ENCODE data around the gene PIGV. TPM values are rescaled to one million over a fixed set of nuclear protein-coding genes. Genes with fewer than 3 reads are reported as not detected.
"Not testable (repeated sequence)": the region's sequence is repeated elsewhere in the genome, so short reads cannot be mapped to it uniquely, and the experiment has no call there.

PIGV gene
- total RNA-seq, 2 experiments from 2014 or later, result 10.3 to 18.0 TPM

DNA sequence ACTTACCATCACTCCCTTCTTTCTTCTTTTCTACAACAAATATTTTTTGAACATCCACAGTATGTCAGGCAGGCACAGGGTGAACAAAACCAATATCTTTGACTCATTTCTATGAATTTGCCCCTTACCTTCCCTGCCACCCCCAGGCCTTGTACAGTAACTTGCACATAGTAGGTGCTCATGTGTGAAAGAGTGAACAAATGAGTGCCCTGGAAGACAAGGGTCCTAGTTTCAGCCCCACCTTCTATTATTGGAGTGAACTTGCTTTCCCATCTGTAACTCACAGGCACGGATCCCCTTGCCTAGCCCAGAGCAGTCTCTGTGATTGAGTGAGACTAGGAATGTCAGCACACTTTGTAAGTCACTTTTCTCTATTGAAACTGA, 51.6 kb downstream of the PIGV start:
- Histone ChIP-seq H3K4me3 (ENCODE audit: low read depth, low read length, poor library complexity, severe bottlenecking) (no peak overlapping the region), H3K9me3 (ENCODE audit: low read length) (no peaks in the 10 kb centered on the region), H3K36me3 (ENCODE audit: insufficient read depth, low read length) (peaks cover 63% of the 10 kb centered on the region), H4K20me1 (ENCODE audit: insufficient read depth, low read length) (no peaks in the 10 kb centered on the region), H2AFZ (ENCODE audit: low read length) (no peak overlapping the region), H3K27ac (ENCODE audit: low read depth, low read length, poor library complexity, severe bottlenecking) (no peak overlapping the region), H3K79me2 (ENCODE audit: insufficient read depth, low read depth, low read length) (no peaks in the 10 kb centered on the region), H3K4me1 (ENCODE audit: insufficient read depth, low read length, poor library complexity, severe bottlenecking) (no peaks in the 10 kb centered on the region), H3K9me2 (ENCODE audit: insufficient read depth, low read length) (no peaks in the 10 kb centered on the region), H3K4me2 (ENCODE audit: low read length) (no peak overlapping the region)
- ChIA-PET POLR2A (interaction anchor here (0.6 kb wide), 1 partner anchor 39 kb away, joined by 3 read pairs; no protein-coding TSS in a partner anchor), CTCF (ENCODE audit: unreplicated experiment) (no interaction called here)
- intact Hi-C loops (cut with micrococcal nuclease; ENCODE audit: unreplicated experiment), result no loop called here
- DNase-seq (ENCODE audit: low spot score), result no peak
- BruUV-seq (replicated peaks), result no TSS peak
- TF ChIP-seq EZH2phosphoT487 (IDR thresholded peaks at IDR 0.05; ENCODE audit: borderline replicate concordance, low read depth, low read length), result no peak
- TF ChIP-seq, protein P1, sequence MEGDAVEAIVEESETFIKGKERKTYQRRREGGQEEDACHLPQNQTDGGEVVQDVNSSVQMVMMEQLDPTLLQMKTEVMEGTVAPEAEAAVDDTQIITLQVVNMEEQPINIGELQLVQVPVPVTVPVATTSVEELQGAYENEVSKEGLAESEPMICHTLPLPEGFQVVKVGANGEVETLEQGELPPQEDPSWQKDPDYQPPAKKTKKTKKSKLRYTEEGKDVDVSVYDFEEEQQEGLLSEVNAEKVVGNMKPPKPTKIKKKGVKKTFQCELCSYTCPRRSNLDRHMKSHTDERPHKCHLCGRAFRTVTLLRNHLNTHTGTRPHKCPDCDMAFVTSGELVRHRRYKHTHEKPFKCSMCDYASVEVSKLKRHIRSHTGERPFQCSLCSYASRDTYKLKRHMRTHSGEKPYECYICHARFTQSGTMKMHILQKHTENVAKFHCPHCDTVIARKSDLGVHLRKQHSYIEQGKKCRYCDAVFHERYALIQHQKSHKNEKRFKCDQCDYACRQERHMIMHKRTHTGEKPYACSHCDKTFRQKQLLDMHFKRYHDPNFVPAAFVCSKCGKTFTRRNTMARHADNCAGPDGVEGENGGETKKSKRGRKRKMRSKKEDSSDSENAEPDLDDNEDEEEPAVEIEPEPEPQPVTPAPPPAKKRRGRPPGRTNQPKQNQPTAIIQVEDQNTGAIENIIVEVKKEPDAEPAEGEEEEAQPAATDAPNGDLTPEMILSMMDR (conservative IDR thresholded peaks at IDR 0.05; ENCODE audit: low read length), result no peak

DNA sequence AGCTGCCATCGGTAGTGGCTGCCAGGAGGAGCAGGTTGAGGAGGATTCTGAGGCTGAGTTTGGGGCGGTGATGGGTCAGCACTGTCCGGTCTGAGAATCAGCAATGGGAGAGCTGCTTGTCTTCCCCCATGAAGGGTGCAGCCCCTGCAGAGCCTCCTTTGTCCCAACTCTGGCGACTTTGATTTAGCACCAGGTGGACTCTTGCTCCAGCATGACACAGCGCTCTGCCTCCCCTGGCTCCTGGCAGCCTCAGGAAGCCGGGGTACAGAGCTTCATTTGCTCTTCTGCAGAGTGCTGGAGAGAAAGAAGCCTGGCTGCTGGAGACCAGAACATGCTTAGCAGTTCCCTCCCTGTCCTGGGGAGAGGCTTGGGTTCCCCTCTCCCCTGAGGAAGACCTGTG, 52.0 kb downstream of the PIGV start:
- peaks cover 58% of the 10 kb centered on the region for H3K36me3 ChIP-seq (ENCODE audit: insufficient read depth, low read length)
- no peak overlapping the region for H3K4me2 ChIP-seq (ENCODE audit: low read length)
- no TSS peak for BruUV-seq (replicated peaks)
- no peaks in the 10 kb centered on the region for H3K9me3 ChIP-seq (ENCODE audit: low read length)
- no peak for DNase-seq (ENCODE audit: low spot score)
- H3K27ac ChIP-seq (ENCODE audit: low read depth, low read length, poor library complexity, severe bottlenecking), result no peak overlapping the region
- no peak overlapping the region for H2AFZ ChIP-seq (ENCODE audit: low read length)
- H3K4me1 ChIP-seq (ENCODE audit: insufficient read depth, low read length, poor library complexity, severe bottlenecking), result no peaks in the 10 kb centered on the region
- H3K4me3 ChIP-seq (ENCODE audit: low read depth, low read length, poor library complexity, severe bottlenecking), result no peak overlapping the region
- no peaks in the 10 kb centered on the region for H4K20me1 ChIP-seq (ENCODE audit: insufficient read depth, low read length)
- TF ChIP-seq, protein P1 (conservative IDR thresholded peaks at IDR 0.05; ENCODE audit: low read length), result no peak
- no peak for TF ChIP-seq EZH2phosphoT487 (IDR thresholded peaks at IDR 0.05; ENCODE audit: borderline replicate concordance, low read depth, low read length)
- POLR2A ChIA-PET, result no interaction called here
- intact Hi-C loops (cut with micrococcal nuclease; ENCODE audit: unreplicated experiment), result no loop called here
- no peaks in the 10 kb centered on the region for H3K9me2 ChIP-seq (ENCODE audit: insufficient read depth, low read length)
- no peaks in the 10 kb centered on the region for H3K79me2 ChIP-seq (ENCODE audit: insufficient read depth, low read depth, low read length)
- CTCF ChIA-PET (ENCODE audit: unreplicated experiment), result no interaction called here

DNA sequence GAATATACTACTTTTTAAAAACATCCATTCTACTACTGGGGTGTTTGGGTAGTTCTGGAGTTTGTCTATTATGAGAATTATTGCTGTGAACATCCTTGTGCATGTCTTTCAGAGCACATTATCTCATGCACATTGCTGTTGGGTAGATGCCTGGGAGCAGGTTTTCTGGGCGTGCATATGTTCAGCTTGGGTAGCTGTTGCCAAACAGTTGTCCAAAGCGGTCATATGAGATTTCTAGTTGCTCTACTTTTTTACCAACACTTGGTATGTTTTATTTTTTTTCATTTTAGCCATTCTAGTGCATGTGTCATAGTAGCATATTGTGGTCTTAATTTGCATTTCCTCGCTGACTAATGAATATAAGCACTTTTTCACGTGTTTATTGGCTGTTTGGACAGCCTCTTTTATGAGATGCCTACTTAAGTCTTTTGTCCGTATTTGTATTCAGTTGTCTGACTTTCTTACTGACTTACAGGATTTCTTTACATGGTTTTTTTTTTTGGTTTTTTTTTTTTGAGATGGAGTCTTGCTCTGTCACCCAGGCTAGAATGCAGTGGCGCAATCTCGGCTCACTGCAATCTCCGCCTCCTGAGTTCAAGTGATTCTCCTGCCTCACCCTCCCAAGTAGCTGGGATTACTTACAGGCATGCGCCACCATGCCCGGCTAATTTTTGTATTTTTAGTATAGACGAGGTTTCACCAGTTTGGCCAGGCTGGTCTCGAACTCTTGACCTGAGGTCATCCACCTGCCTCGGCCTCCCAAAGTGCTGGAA, 56.9 kb downstream of the PIGV start:
- TF ChIP-seq, protein P1 (conservative IDR thresholded peaks at IDR 0.05; ENCODE audit: low read length), result no peak
- no peak for TF ChIP-seq EZH2phosphoT487 (IDR thresholded peaks at IDR 0.05; ENCODE audit: borderline replicate concordance, low read depth, low read length)
- Histone ChIP-seq H3K4me3 (ENCODE audit: low read depth, low read length, poor library complexity, severe bottlenecking) (no peak overlapping the region), H3K27ac (ENCODE audit: low read depth, low read length, poor library complexity, severe bottlenecking) (no peak overlapping the region), H3K9me2 (ENCODE audit: insufficient read depth, low read length) (no peaks in the 10 kb centered on the region), H4K20me1 (ENCODE audit: insufficient read depth, low read length) (no peaks in the 10 kb centered on the region), H3K9me3 (ENCODE audit: low read length) (no peaks in the 10 kb centered on the region), H3K4me2 (ENCODE audit: low read length) (no peak overlapping the region), H2AFZ (ENCODE audit: low read length) (no peak overlapping the region), H3K4me1 (ENCODE audit: insufficient read depth, low read length, poor library complexity, severe bottlenecking) (no peaks in the 10 kb centered on the region), H3K36me3 (ENCODE audit: insufficient read depth, low read length) (peaks cover 43% of the 10 kb centered on the region), H3K79me2 (ENCODE audit: insufficient read depth, low read depth, low read length) (no peaks in the 10 kb centered on the region)
- CTCF ChIA-PET (ENCODE audit: unreplicated experiment), result no interaction called here
- no TSS peak for BruUV-seq (replicated peaks)
- intact Hi-C loops (cut with micrococcal nuclease; ENCODE audit: unreplicated experiment), result no loop called here
- POLR2A ChIA-PET, result no interaction called here
- DNase-seq (ENCODE audit: low spot score), result no peak

DNA sequence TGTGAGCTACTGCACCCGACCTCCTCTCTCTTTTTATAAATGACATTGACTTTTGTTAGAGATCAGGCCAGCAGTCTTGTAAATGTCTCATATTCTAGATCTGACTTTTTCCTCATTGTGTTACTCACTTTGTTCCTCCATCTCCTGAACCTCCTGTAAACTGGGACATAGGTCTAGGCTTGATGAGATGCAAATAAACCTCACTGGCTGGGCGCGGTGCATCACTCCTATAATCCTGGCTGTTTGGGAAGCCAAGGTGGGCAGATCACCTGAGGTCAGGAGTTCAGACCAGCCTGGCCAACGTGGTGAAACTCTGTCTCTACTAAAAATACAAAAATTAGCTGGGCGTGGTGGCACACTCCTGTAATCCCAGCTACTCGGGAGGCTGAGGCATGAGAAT, 60.1 kb downstream of the PIGV start:
- DNase-seq (ENCODE audit: low spot score); H3K9me3 ChIP-seq (ENCODE audit: low read length); H2AFZ ChIP-seq (ENCODE audit: low read length); H4K20me1 ChIP-seq (ENCODE audit: insufficient read depth, low read length); intact Hi-C loops (cut with micrococcal nuclease; ENCODE audit: unreplicated experiment); H3K4me2 ChIP-seq (ENCODE audit: low read length); H3K4me1 ChIP-seq (ENCODE audit: insufficient read depth, low read length, poor library complexity, severe bottlenecking); H3K27ac ChIP-seq (ENCODE audit: low read depth, low read length, poor library complexity, severe bottlenecking); H3K4me3 ChIP-seq (ENCODE audit: low read depth, low read length, poor library complexity, severe bottlenecking); H3K9me2 ChIP-seq (ENCODE audit: insufficient read depth, low read length); H3K79me2 ChIP-seq (ENCODE audit: insufficient read depth, low read depth, low read length); BruUV-seq (replicated peaks); CTCF ChIA-PET (ENCODE audit: unreplicated experiment); POLR2A ChIA-PET: not testable (repeated sequence)
- H3K36me3 ChIP-seq (ENCODE audit: insufficient read depth, low read length), result peaks cover 48% of the 10 kb centered on the region; the same call in 1 of the 2 replicates
